Spleen (tissue), 11 donors: ENCODE data around the gene GRAMD2B. TPM values are rescaled to one million over a fixed set of nuclear protein-coding genes. Genes with fewer than 3 reads are reported as not detected.

ENCODE experiments used
- DNase-seq: peaks from one replicate; pipeline ENCODE4 v3.0.0-alpha.2; 2020
- H3K27ac ChIP-seq, 8 donors: fragments of 200-600 bp; sonication (generic) in 7 of 8; 1 replicate in 4 of 8; 2 replicates in 4 of 8; pipeline versions ENCODE4 v1.5.0 to v1.8.0; 2016 to 2021; ENCODE audit warnings: inconsistent platforms in 4 of 8, mild to moderate bottlenecking in 4 of 8, moderate library complexity in 1 of 8
- H3K27me3 ChIP-seq, 7 donors: fragments of 200-600 bp; sonication (generic) in 6 of 7; replicated peaks in 1 of 7; 1 replicate in 4 of 7; 2 replicates in 3 of 7; pipeline versions ENCODE4 v1.5.0 to v1.8.0; 2016 to 2021; ENCODE audit warnings: inconsistent platforms in 3 of 7, mild to moderate bottlenecking in 1 of 7
- H3K36me3 ChIP-seq, 6 donors: fragments of 200-600 bp; sonication (generic) in 5 of 6; 1 replicate in 4 of 6; 2 replicates in 2 of 6; pipeline versions ENCODE4 v1.5.0 to v1.8.0; 2016 to 2021; ENCODE audit warnings: inconsistent platforms in 2 of 6
- H3K4me1 ChIP-seq, 6 donors: fragments of 200-600 bp; sonication (generic) in 5 of 6; 1 replicate in 3 of 6; 2 replicates in 3 of 6; pipeline versions ENCODE4 v1.5.0 to v1.8.0; 2016 to 2021; ENCODE audit warnings: inconsistent platforms in 3 of 6
- H3K4me3 ChIP-seq, 8 donors: fragments of 200-600 bp; sonication (generic) in 7 of 8; 1 replicate in 4 of 8; 2 replicates in 4 of 8; pipeline versions ENCODE4 v1.5.0 to v1.8.0; 2016 to 2021; ENCODE audit warnings: inconsistent platforms in 4 of 8, mild to moderate bottlenecking in 4 of 8, moderate library complexity in 2 of 8
- H3K9me3 ChIP-seq, 8 donors: fragments of 200-600 bp; sonication (generic) in 7 of 8; 1 replicate in 4 of 8; 2 replicates in 4 of 8; pipeline versions ENCODE4 v1.5.0 to v1.8.0; 2016 to 2021; ENCODE audit warnings: inconsistent platforms in 4 of 8
- CTCF ChIP-seq, 11 experiments: fragments of 200-600 bp in 7 of 11; fragments of 450-650 bp in 4 of 11; sonication (generic) in 4 of 11; IDR thresholded peaks in 8 of 11; conservative IDR thresholded peaks in 3 of 11; 1 replicate in 7 of 11; 2 replicates in 4 of 11; pipeline versions ENCODE4 v1.4.0 to v1.8.0; 2016 to 2021; ENCODE audit warnings: antibody characterized with exemption in 11 of 11, inconsistent platforms in 4 of 11, mild to moderate bottlenecking in 1 of 11
- POLR2A ChIP-seq, 3 donors: fragments of 450-650 bp; IDR thresholded peaks; one replicate each; pipeline ENCODE4 v1.5.1; 2017; ENCODE audit warnings: antibody characterized with exemption in 3 of 3, mild to moderate bottlenecking in 1 of 3
- POLR2AphosphoS5 ChIP-seq, 3 donors: sonication (generic); formaldehyde crosslinking; IDR thresholded peaks; one replicate each; pipeline ENCODE4 v1.5.1; 2017; ENCODE audit warnings: antibody characterized with exemption in 3 of 3
- WGBS, 5 donors: extraction: QIAGEN DNeasy Blood & Tissue Kit in 3 of 5; methylation state at CpG; one replicate each; pipeline versions ENCODE4 v1.1.5 to v1.1.7; 2013 to 2018; 5-methylcytosine and 5-hydroxymethylcytosine counted together
- intact Hi-C: fragments of 100-400 bp; cut with DNase I; formaldehyde crosslinking; loops from one replicate; pipeline ENCODE4 v1.15.0; 2023; ENCODE audit warnings: low total_unique reads
- polyA plus RNA-seq, 3 donors: library from polyadenylated mRNA; stranded (reverse); fragments of 200-250 nt; gene quantifications; one replicate each; pipeline ENCODE4 v1.2.1, GENCODE V29; 2013
- total RNA-seq, 7 donors: library from RNA; depleted of rRNA in 3 of 7; stranded (reverse); fragments of >200 nt in 3 of 7; fragmentation: NEBNext Ultra II Directional in 4 of 7; extraction: Animal tissue kit (Norgen Biotek cat#: 25700) in 4 of 7; gene quantifications; one replicate each; pipeline versions ENCODE4 v1.1.0 to v1.2.1, GENCODE V29; 2016 to 2021
- donor health status: healthy with polysubstance abuse.
- donor health status: DM: no; HTN: no; CAD: no; lungs with moderate emphysema.
- donor health status: DM: no; HTN: no; CAD: no.
- donor health status: Bipolar disorder and iron deficiency.
- donor health status: healthy.
- donor health status: DM: no; HTN: no; CAD: no.
- donor health status: DM: yes; HTN: yes; CAD: no.

The GRAMD2B gene
- total and polyA plus RNA-seq, 10 donors, result 3.0 to 28.7 (median 10.9) TPM

- H3K4me1 ChIP-seq, result no peaks in the 10 kb centered on the region
- H3K27me3 ChIP-seq, result no peaks in the 10 kb centered on the region
- 86 to 90% (median 87%) methylated on average over 2 of the region's 2 CpGs for WGBS, 5 donors
- TF ChIP-seq POLR2A (IDR thresholded peaks at IDR 0.05) (no peak), POLR2AphosphoS5 (IDR thresholded peaks at IDR 0.05) (no peak), CTCF (IDR thresholded peaks at IDR 0.05 in 8 of 11, conservative IDR thresholded peaks at IDR 0.05 in 3 of 11) (no peak)
- peaks cover 0 to 74% (median 19%) of the 10 kb centered on the region in 6 donors for H3K36me3 ChIP-seq
- no peak for DNase-seq
- no peak overlapping the region for H3K4me3 ChIP-seq
- intact Hi-C loops, result no loop called here
- H3K9me3 ChIP-seq, result no peaks in the 10 kb centered on the region
- no peak overlapping the region for H3K27ac ChIP-seq
These were observed 58.0 kb downstream of the GRAMD2B start for GRCh38 chr5:126481243-126481642.

GRCh38 chr5:126482591-126482990, 59.4 kb downstream of the GRAMD2B start:
- Histone ChIP-seq H3K36me3 (peaks cover 0 to 88% (median 26%) of the 10 kb centered on the region in 6 donors), H3K27ac (no peak overlapping the region), H3K4me3 (no peak overlapping the region), H3K4me1 (no peaks in the 10 kb centered on the region), H3K9me3 (no peaks in the 10 kb centered on the region), H3K27me3 (no peaks in the 10 kb centered on the region)
- TF ChIP-seq POLR2A (IDR thresholded peaks at IDR 0.05) (no peak), CTCF (IDR thresholded peaks at IDR 0.05 in 8 of 11, conservative IDR thresholded peaks at IDR 0.05 in 3 of 11) (no peak), POLR2AphosphoS5 (IDR thresholded peaks at IDR 0.05) (no peak)
- no peak for DNase-seq
- intact Hi-C loops, result no loop called here
- 83 to 95% (median 90%) methylated on average over 1 of the region's 1 CpG for WGBS, 5 donors

GRCh38 chr5:126483156-126483555, 59.9 kb downstream of the GRAMD2B start:
- DNase-seq, result no peak
- Histone ChIP-seq H3K36me3 (peaks cover 0 to 92% (median 26%) of the 10 kb centered on the region in 6 donors), H3K27me3 (no peaks in the 10 kb centered on the region), H3K27ac (no peak overlapping the region), H3K9me3 (no peaks in the 10 kb centered on the region), H3K4me3 (no peak overlapping the region), H3K4me1 (no peaks in the 10 kb centered on the region)
- TF ChIP-seq POLR2A (IDR thresholded peaks at IDR 0.05) (no peak), POLR2AphosphoS5 (IDR thresholded peaks at IDR 0.05) (no peak), CTCF (IDR thresholded peaks at IDR 0.05 in 8 of 11, conservative IDR thresholded peaks at IDR 0.05 in 3 of 11) (no peak)
- 74 to 88% (median 81%) methylated on average over 3 of the region's 3 CpGs for WGBS, 5 donors
- intact Hi-C loops, result no loop called here

- Histone ChIP-seq H3K9me3 (no peaks in the 10 kb centered on the region), H3K27ac (no peak overlapping the region), H3K36me3 (peaks cover 0 to 89% (median 30%) of the 10 kb centered on the region in 6 donors), H3K27me3 (no peaks in the 10 kb centered on the region), H3K4me1 (no peaks in the 10 kb centered on the region), H3K4me3 (no peak overlapping the region)
- 90 to 97% (median 95%) methylated on average over 2 of the region's 2 CpGs for WGBS, 5 donors
- no peak for DNase-seq
- intact Hi-C loops, result no loop called here
- TF ChIP-seq CTCF (IDR thresholded peaks at IDR 0.05 in 8 of 11, conservative IDR thresholded peaks at IDR 0.05 in 3 of 11) (no peak), POLR2AphosphoS5 (IDR thresholded peaks at IDR 0.05) (no peak), POLR2A (IDR thresholded peaks at IDR 0.05) (no peak)
These were observed 61.0 kb downstream of the GRAMD2B start for GRCh38 chr5:126484253-126484652.
